Measurements from ENCODE around the gene CSNK1A1L. TPM values are rescaled to one million over a fixed set of nuclear protein-coding genes. Genes with fewer than 3 reads are reported as not detected.

The CSNK1A1L gene
- total and polyA plus RNA-seq, 9 donors: not detected

GRCh38 chr13:37123337-37123736 lies 17.9 kb upstream of the CSNK1A1L start:
- H3K4me3 ChIP-seq: no peak overlapping the region
- H3K36me3 ChIP-seq: no peaks in the 10 kb centered on the region
- H3K27me3 ChIP-seq: no peaks in the 10 kb centered on the region
- H3K27ac ChIP-seq: no peak overlapping the region
- no peak for DNase-seq
- H3K9me3 ChIP-seq: no peaks in the 10 kb centered on the region
- intact Hi-C loops (cut with DNase I): no loop called here
- TF ChIP-seq POLR2A (IDR thresholded peaks at IDR 0.05): no peak
- TF ChIP-seq CTCF (IDR thresholded peaks at IDR 0.05): no peak
- TF ChIP-seq EP300 (IDR thresholded peaks at IDR 0.05): no peak
- WGBS, 3 donors: 51 to 72% (median 68%) methylated on average over 1 of the region's 1 CpG
- no peaks in the 10 kb centered on the region for H3K4me1 ChIP-seq (ENCODE audit: insufficient read depth)

- intact Hi-C loops (cut with DNase I): no loop called here
- Histone ChIP-seq H3K4me3 (no peak overlapping the region), H3K27me3 (no peaks in the 10 kb centered on the region), H3K9me3 (no peaks in the 10 kb centered on the region), H3K4me1 (ENCODE audit: insufficient read depth) (no peaks in the 10 kb centered on the region), H3K36me3 (no peaks in the 10 kb centered on the region), H3K27ac (no peak overlapping the region)
- DNase-seq: no peak
- 32 to 42% (median 37%) methylated on average over 3 of the region's 3 CpGs for WGBS, 3 donors
- TF ChIP-seq CTCF (IDR thresholded peaks at IDR 0.05): no peak
- TF ChIP-seq EP300 (IDR thresholded peaks at IDR 0.05): no peak
- no peak for TF ChIP-seq POLR2A (IDR thresholded peaks at IDR 0.05)
Measured at GRCh38 chr13:37118016-37118415, 12.6 kb upstream of the CSNK1A1L start.

GRCh38 chr13:37114250-37114649 lies 8.8 kb upstream of the CSNK1A1L start:
- no peaks in the 10 kb centered on the region for H3K36me3 ChIP-seq
- no peak overlapping the region for H3K4me3 ChIP-seq
- no peak for DNase-seq
- intact Hi-C loops (cut with DNase I): no loop called here
- no peaks in the 10 kb centered on the region for H3K4me1 ChIP-seq (ENCODE audit: insufficient read depth)
- 85 to 93% (median 89%) methylated on average over 4 of the region's 4 CpGs for WGBS, 3 donors
- no peak for TF ChIP-seq CTCF (IDR thresholded peaks at IDR 0.05)
- no peak for TF ChIP-seq POLR2A (IDR thresholded peaks at IDR 0.05)
- no peak for TF ChIP-seq EP300 (IDR thresholded peaks at IDR 0.05)
- H3K27ac ChIP-seq: no peak overlapping the region
- H3K9me3 ChIP-seq: no peaks in the 10 kb centered on the region
- no peaks in the 10 kb centered on the region for H3K27me3 ChIP-seq

GRCh38 chr13:37113534-37113933 lies 8.1 kb upstream of the CSNK1A1L start:
- Histone ChIP-seq H3K4me1 (ENCODE audit: insufficient read depth) (no peaks in the 10 kb centered on the region), H3K27me3 (no peaks in the 10 kb centered on the region), H3K36me3 (no peaks in the 10 kb centered on the region), H3K9me3 (no peaks in the 10 kb centered on the region), H3K27ac (no peak overlapping the region), H3K4me3 (no peak overlapping the region)
- intact Hi-C loops (cut with DNase I): no loop called here
- 97 to 99% (median 98%) methylated on average over 2 of the region's 2 CpGs for WGBS, 3 donors
- TF ChIP-seq EP300 (IDR thresholded peaks at IDR 0.05) (no peak), CTCF (IDR thresholded peaks at IDR 0.05) (no peak), POLR2A (IDR thresholded peaks at IDR 0.05) (no peak)
- DNase-seq: no peak

All from ovary (tissue), 9 donors.